PC-9 (cell line): ENCODE data around the gene PROZ.

Experiments
- CTCF ChIP-seq: fragments of 200-600 bp; sonication (generic); conservative IDR thresholded peaks from 2 replicates; pipeline ENCODE4 v1.6.1; 2017; ENCODE audit warnings: mixed run types, antibody characterized with exemption, mild to moderate bottlenecking, moderate library complexity
- EZH2 ChIP-seq: fragments of 200-600 bp; sonication (generic); IDR thresholded peaks from 2 replicates; pipeline ENCODE4 v1.8.0; 2017; ENCODE audit warnings: antibody characterized with exemption, low read depth

DNA sequence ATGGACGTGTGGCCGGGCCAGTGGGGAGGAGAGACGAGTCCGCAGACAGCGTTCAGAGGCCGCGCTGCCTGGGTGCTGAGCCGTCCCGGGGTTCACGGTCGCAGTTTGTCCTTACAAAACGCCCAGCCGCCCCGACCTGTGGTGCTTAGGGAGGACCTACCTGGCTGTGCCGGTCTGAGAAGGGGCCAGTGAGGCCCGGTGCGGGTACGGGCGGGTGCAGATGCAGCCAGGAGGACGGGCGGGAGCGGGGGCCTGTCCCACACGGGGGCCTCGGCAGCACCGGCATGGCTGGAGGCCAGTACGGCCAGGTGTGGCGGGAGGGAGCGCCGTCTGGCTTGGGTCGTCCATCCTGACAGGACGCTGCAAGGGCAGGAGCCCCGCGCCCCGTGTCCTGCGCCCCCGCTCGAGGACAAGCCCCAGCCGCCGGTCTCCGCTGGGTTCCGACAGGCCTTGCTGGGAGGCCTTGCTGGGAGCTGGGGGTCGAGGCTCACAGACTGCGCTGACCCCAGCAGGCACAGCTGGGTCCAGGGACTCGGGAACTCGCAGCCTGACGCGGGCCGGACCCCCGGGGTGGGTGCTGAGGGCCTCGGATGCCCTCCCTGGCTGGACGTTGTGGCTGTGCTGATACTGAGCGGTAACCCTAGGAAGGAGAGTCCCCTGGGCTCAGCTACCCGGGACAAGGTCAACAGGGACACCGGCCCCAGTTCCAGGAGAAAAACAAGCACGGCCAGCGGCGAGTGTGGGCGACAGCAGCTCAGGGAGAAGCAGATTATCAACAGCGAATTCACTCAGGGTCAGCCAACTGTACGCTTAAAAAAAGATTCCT, 5.3 kb upstream of the PROZ start:
- no peak for TF ChIP-seq EZH2
- TF ChIP-seq CTCF: no peak
